ENCODE measurements around the gene PPIF.

- TF ChIP-seq POLR2A (IDR thresholded peaks at IDR 0.05), result no peak
- TF ChIP-seq, protein P1, sequence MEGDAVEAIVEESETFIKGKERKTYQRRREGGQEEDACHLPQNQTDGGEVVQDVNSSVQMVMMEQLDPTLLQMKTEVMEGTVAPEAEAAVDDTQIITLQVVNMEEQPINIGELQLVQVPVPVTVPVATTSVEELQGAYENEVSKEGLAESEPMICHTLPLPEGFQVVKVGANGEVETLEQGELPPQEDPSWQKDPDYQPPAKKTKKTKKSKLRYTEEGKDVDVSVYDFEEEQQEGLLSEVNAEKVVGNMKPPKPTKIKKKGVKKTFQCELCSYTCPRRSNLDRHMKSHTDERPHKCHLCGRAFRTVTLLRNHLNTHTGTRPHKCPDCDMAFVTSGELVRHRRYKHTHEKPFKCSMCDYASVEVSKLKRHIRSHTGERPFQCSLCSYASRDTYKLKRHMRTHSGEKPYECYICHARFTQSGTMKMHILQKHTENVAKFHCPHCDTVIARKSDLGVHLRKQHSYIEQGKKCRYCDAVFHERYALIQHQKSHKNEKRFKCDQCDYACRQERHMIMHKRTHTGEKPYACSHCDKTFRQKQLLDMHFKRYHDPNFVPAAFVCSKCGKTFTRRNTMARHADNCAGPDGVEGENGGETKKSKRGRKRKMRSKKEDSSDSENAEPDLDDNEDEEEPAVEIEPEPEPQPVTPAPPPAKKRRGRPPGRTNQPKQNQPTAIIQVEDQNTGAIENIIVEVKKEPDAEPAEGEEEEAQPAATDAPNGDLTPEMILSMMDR (IDR thresholded peaks at IDR 0.05), result no peak
Measured at GRCh38 chr10:79352035-79352877, 5.0 kb downstream of the PPIF start.

Measured in esophagus squamous epithelium (tissue), 4 donors.